Esophagus muscularis mucosa (tissue), 4 donors: Measurements from ENCODE around the gene ACACA.

Source experiments
- EP300 ChIP-seq: sonication (generic); formaldehyde crosslinking; IDR thresholded peaks from one replicate; pipeline ENCODE4 v1.6.1; 2017; ENCODE audit warnings: antibody characterized with exemption
- POLR2A ChIP-seq: fragments of 450-650 bp; IDR thresholded peaks from one replicate; pipeline ENCODE4 v1.6.1; 2017; ENCODE audit warnings: antibody characterized with exemption, moderate library complexity, mild to moderate bottlenecking, low read depth
- POLR2AphosphoS5 ChIP-seq, 2 donors: sonication (generic); formaldehyde crosslinking; IDR thresholded peaks; one replicate each; pipeline ENCODE4 v1.6.1; 2017; ENCODE audit warnings: antibody characterized with exemption in 2 of 2
- TF ChIP-seq, protein P1 (sequence below), 3 experiments: fragments of 200-600 bp in 2 of 3; fragments of 450-650 bp in 1 of 3; sonication (generic) in 2 of 3; IDR thresholded peaks; one replicate each; pipeline ENCODE4 v1.5.1; 2017 to 2019; ENCODE audit warnings: antibody characterized with exemption in 3 of 3, mild to moderate bottlenecking in 2 of 3, moderate library complexity in 1 of 3

DNA sequence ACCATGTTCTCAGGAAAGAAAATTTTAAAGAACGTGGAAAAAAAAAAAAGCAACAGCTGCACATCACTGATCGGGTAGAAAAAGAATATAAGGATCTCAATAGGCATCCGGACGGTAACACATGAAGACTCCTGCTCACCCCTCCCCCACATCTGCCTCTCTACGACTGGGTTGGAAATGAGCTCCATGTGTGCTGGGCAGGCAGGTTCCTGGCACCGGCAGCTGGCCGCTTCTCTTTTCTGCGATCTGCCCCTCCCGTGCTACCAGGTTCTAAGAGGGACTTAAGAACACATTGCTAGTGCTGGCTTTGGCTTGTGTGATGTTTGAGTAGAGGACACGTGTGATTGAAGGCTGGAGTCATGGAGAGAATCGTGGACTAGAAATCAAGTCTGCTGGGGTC lies 342.4 kb downstream of the ACACA start:
- TF ChIP-seq EP300 (no peak), POLR2AphosphoS5 (IDR thresholded peaks at IDR 0.05) (no peak), POLR2A (no peak)
- TF ChIP-seq, protein P1, sequence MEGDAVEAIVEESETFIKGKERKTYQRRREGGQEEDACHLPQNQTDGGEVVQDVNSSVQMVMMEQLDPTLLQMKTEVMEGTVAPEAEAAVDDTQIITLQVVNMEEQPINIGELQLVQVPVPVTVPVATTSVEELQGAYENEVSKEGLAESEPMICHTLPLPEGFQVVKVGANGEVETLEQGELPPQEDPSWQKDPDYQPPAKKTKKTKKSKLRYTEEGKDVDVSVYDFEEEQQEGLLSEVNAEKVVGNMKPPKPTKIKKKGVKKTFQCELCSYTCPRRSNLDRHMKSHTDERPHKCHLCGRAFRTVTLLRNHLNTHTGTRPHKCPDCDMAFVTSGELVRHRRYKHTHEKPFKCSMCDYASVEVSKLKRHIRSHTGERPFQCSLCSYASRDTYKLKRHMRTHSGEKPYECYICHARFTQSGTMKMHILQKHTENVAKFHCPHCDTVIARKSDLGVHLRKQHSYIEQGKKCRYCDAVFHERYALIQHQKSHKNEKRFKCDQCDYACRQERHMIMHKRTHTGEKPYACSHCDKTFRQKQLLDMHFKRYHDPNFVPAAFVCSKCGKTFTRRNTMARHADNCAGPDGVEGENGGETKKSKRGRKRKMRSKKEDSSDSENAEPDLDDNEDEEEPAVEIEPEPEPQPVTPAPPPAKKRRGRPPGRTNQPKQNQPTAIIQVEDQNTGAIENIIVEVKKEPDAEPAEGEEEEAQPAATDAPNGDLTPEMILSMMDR (IDR thresholded peaks at IDR 0.05) = no peak
